ENCODE results near the gene ANKRD28.

ANKRD28 gene

DNA sequence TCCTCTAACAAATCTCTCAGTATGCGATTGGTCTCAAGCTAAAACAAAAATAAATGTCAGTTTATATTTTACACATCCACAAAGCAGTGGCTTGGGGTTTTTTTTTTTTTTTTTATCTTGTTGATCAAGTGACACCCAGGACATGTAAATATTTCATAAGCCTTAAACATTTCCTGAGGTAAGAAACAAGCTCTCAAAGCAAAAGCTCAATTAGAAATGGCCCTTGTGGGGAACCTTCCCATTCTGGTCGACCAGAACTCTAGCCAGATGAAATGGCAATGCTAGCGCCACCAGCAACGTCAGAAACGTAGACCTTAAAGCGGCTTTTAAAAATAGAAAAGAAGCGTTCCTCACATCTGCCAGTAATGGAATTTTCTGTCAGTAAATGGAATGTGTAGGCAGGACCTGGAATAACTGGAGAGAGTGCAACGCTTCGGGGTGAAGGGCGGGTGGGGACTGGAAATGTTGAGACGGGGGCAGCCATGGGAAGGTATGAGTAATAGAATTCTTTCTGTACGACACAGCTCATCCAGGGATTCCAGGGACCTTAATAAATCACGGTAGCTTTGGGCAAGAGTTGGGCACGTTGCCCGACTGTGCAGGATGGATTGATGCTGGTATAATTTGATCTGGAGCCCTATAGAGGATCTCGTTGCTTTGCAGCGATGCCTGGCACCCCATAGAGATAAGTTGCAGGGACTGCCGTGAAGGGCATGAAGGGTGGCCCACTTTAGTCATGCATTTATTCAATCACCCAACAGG is 151.9 kb downstream of the ANKRD28 start:
- Histone ChIP-seq H3K27me3 (ENCODE audit: low read depth, low read length) (no peaks in the 10 kb centered on the region), H3K9me3 (ENCODE audit: control insufficient read depth in 1 of 2, low read length in 2 of 2) (no peaks in the 10 kb centered on the region), H3K4me1 (ENCODE audit: control insufficient read depth in 1 of 2, insufficient read depth in 2 of 2, low read length in 2 of 2) (peaks cover 5 to 18% of the 10 kb centered on the region in 2 donors), H3K4me3 (ENCODE audit: low read depth in 1 of 2, low read length in 2 of 2) (peak overlapping the region in 1 of 2 donors; percentile 27), H3K27ac (ENCODE audit: low read length) (peak overlapping the region; percentile 84), H3K36me3 (ENCODE audit: control insufficient read depth in 1 of 2, insufficient read depth in 2 of 2, low read length in 2 of 2) (peaks cover 8 to 10% of the 10 kb centered on the region in 2 donors)

DNA sequence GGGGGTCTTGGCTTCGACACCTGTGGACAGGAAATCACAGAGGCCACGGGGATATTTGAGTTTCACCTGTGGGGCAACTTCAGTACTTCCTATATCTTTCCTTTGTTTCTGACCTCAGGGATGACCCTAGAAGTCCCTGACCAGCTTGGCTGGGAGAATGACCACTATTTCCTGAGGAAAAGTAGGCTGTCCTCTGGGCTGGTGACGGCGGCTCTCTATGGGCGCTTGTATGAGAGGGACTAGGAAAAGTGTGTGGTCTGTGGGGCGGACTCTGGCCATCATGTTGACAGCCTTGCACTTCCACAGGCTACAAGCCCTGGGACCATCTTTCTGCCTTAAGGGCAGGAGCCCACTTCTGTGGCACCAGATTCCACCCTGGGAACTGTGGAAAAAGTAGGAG is 152.5 kb downstream of the ANKRD28 start:
- H3K27me3 ChIP-seq (ENCODE audit: low read depth, low read length), result no peaks in the 10 kb centered on the region
- H3K4me3 ChIP-seq (ENCODE audit: low read depth in 1 of 2, low read length in 2 of 2), result no peak overlapping the region
- peaks cover 8 to 10% of the 10 kb centered on the region in 2 donors for H3K36me3 ChIP-seq (ENCODE audit: control insufficient read depth in 1 of 2, insufficient read depth in 2 of 2, low read length in 2 of 2)
- H3K27ac ChIP-seq (ENCODE audit: low read length), result peak overlapping the region; percentile 50
- peaks cover 5 to 18% of the 10 kb centered on the region in 2 donors for H3K4me1 ChIP-seq (ENCODE audit: control insufficient read depth in 1 of 2, insufficient read depth in 2 of 2, low read length in 2 of 2)
- no peaks in the 10 kb centered on the region for H3K9me3 ChIP-seq (ENCODE audit: control insufficient read depth in 1 of 2, low read length in 2 of 2)

DNA sequence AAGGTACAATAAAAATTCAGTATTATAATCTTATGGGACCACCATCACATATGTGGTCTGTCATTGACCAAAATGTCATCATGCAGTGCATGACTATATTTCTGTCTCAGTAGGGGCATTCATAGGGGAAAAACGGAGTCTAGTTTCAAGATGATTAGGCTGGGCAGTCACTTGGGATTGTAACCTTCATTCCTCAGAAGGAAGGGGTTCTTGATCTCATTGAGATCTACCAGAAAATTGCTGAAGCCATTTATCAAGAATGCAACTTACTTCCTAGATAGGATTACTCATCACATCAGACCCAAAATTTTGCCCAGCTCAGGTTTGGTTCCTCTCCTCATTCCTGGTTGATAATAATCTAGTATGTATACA is 158.9 kb downstream of the ANKRD28 start:
- H3K4me1 ChIP-seq (ENCODE audit: control insufficient read depth in 1 of 2, insufficient read depth in 2 of 2, low read length in 2 of 2), result peaks cover 8 to 13% of the 10 kb centered on the region in 2 donors
- H3K27ac ChIP-seq (ENCODE audit: low read length), result peak overlapping the region; percentile 73
- H3K36me3 ChIP-seq (ENCODE audit: control insufficient read depth in 1 of 2, insufficient read depth in 2 of 2, low read length in 2 of 2), result no peaks in the 10 kb centered on the region
- H3K9me3 ChIP-seq (ENCODE audit: control insufficient read depth in 1 of 2, low read length in 2 of 2), result no peaks in the 10 kb centered on the region
- H3K4me3 ChIP-seq (ENCODE audit: low read depth in 1 of 2, low read length in 2 of 2), result no peak overlapping the region
- H3K27me3 ChIP-seq (ENCODE audit: low read depth, low read length), result no peaks in the 10 kb centered on the region

- no peaks in the 10 kb centered on the region for H3K9me3 ChIP-seq (ENCODE audit: control insufficient read depth in 1 of 2, low read length in 2 of 2)
- H3K4me1 ChIP-seq (ENCODE audit: control insufficient read depth in 1 of 2, insufficient read depth in 2 of 2, low read length in 2 of 2), result peaks cover 8 to 15% of the 10 kb centered on the region in 2 donors
- H3K27me3 ChIP-seq (ENCODE audit: low read depth, low read length), result no peaks in the 10 kb centered on the region
- peak overlapping the region; percentile 78 for H3K27ac ChIP-seq (ENCODE audit: low read length)
- H3K4me3 ChIP-seq (ENCODE audit: low read depth in 1 of 2, low read length in 2 of 2), result no peak overlapping the region
- no peaks in the 10 kb centered on the region for H3K36me3 ChIP-seq (ENCODE audit: control insufficient read depth in 1 of 2, insufficient read depth in 2 of 2, low read length in 2 of 2)
These were observed 159.4 kb downstream of the ANKRD28 start for GRCh38 chr3:15638193-15638890.

GRCh38 chr3:15637131-15637951 is 160.4 kb downstream of the ANKRD28 start:
- peaks cover 8 to 15% of the 10 kb centered on the region in 2 donors for H3K4me1 ChIP-seq (ENCODE audit: control insufficient read depth in 1 of 2, insufficient read depth in 2 of 2, low read length in 2 of 2)
- H3K36me3 ChIP-seq (ENCODE audit: control insufficient read depth in 1 of 2, insufficient read depth in 2 of 2, low read length in 2 of 2), result no peaks in the 10 kb centered on the region
- peak overlapping the region; percentile 78 for H3K27ac ChIP-seq (ENCODE audit: low read length)
- H3K9me3 ChIP-seq (ENCODE audit: control insufficient read depth in 1 of 2, low read length in 2 of 2), result no peaks in the 10 kb centered on the region
- peak overlapping the region in 1 of 2 donors; percentile 15 for H3K4me3 ChIP-seq (ENCODE audit: low read depth in 1 of 2, low read length in 2 of 2)
- no peaks in the 10 kb centered on the region for H3K27me3 ChIP-seq (ENCODE audit: low read depth, low read length)

- Histone ChIP-seq H3K4me3 (ENCODE audit: low read depth in 1 of 2, low read length in 2 of 2) (peak overlapping the region in 1 of 2 donors; percentile 32), H3K4me1 (ENCODE audit: control insufficient read depth in 1 of 2, insufficient read depth in 2 of 2, low read length in 2 of 2) (peaks cover 8 to 15% of the 10 kb centered on the region in 2 donors), H3K9me3 (ENCODE audit: control insufficient read depth in 1 of 2, low read length in 2 of 2) (no peaks in the 10 kb centered on the region), H3K27me3 (ENCODE audit: low read depth, low read length) (no peaks in the 10 kb centered on the region), H3K36me3 (ENCODE audit: control insufficient read depth in 1 of 2, insufficient read depth in 2 of 2, low read length in 2 of 2) (no peaks in the 10 kb centered on the region), H3K27ac (ENCODE audit: low read length) (peak overlapping the region; percentile 86)
These were observed 161.6 kb downstream of the ANKRD28 start for GRCh38 chr3:15636028-15636709.

DNA sequence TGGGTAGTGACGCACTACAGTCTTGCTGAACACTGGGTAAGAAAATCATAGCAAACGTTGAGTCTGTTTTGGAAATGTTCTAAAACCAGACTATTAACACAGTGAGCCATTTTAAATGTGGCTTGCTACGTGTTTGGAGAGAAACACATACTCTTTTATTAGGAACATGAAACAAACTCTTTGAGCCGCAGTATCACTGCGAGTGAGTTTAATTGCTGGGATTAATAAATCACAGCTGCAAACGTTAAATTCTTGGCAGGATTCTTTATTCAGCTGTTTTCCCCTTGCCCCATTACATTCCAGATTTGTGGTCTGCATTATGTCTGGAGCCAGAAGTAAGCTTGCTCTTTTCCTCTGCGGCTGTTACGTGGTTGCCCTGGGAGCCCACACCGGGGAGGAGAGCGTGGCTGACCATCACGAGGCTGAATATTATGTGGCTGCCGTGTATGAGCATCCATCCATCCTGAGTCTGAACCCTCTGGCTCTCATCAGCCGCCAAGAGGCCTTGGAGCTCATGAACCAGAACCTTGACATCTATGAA is 162.6 kb downstream of the ANKRD28 start:
- Histone ChIP-seq H3K4me1 (ENCODE audit: control insufficient read depth in 1 of 2, insufficient read depth in 2 of 2, low read length in 2 of 2) (peaks cover 15 to 16% of the 10 kb centered on the region in 2 donors), H3K4me3 (ENCODE audit: low read depth in 1 of 2, low read length in 2 of 2) (peak overlapping the region in 1 of 2 donors; percentile 0), H3K27ac (ENCODE audit: low read length) (peak overlapping the region; percentile 86), H3K9me3 (ENCODE audit: control insufficient read depth in 1 of 2, low read length in 2 of 2) (no peaks in the 10 kb centered on the region), H3K27me3 (ENCODE audit: low read depth, low read length) (no peaks in the 10 kb centered on the region), H3K36me3 (ENCODE audit: control insufficient read depth in 1 of 2, insufficient read depth in 2 of 2, low read length in 2 of 2) (no peaks in the 10 kb centered on the region)

GRCh38 chr3:15634671-15635070 is 163.1 kb downstream of the ANKRD28 start:
- Histone ChIP-seq H3K9me3 (ENCODE audit: control insufficient read depth in 1 of 2, low read length in 2 of 2) (no peaks in the 10 kb centered on the region), H3K27me3 (ENCODE audit: low read depth, low read length) (no peaks in the 10 kb centered on the region), H3K4me3 (ENCODE audit: low read depth in 1 of 2, low read length in 2 of 2) (no peak overlapping the region), H3K4me1 (ENCODE audit: control insufficient read depth in 1 of 2, insufficient read depth in 2 of 2, low read length in 2 of 2) (peaks cover 15 to 17% of the 10 kb centered on the region in 2 donors), H3K27ac (ENCODE audit: low read length) (peak overlapping the region; percentile 86), H3K36me3 (ENCODE audit: control insufficient read depth in 1 of 2, insufficient read depth in 2 of 2, low read length in 2 of 2) (no peaks in the 10 kb centered on the region)

DNA sequence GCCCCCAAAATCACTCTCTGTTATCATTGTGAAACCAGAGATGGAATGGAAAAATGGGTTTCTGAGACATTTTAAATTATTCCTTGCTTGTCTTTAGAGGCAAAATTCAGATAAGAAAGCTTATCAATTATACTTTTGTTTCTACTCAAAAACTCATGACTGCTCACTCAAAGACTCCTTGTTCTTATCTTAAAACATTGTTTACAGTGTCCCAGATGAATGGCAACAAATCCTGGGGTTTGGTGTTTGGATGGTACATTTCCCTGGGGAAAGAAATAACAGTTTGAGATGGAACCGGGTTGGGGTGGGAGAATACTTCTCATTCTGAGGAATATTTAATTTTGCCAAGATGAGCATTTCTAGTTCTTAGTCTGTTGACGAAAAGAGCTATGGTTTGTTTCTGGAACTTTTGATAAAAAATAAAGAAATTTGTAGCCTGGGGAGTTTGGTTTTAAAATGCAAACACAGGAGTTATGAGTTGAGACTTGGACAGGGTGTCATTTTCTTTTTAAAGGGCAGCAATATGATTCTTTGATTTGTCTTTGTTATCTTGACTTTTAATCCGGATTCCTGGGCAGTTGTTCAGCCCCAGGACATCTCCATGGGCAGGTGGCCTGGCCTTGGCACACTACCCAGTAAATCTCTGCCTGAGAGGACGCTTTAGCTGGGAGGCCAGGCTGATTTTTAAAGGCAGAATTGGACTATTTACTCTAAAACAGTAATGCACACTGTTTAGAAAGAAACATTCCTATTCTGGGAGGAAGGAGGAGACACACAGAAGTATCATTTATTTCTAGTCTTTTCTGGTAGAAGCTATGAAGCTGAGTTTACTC is 163.8 kb downstream of the ANKRD28 start:
- Histone ChIP-seq H3K4me1 (ENCODE audit: control insufficient read depth in 1 of 2, insufficient read depth in 2 of 2, low read length in 2 of 2) (peaks cover 15 to 17% of the 10 kb centered on the region in 2 donors), H3K27me3 (ENCODE audit: low read depth, low read length) (no peaks in the 10 kb centered on the region)

DNA sequence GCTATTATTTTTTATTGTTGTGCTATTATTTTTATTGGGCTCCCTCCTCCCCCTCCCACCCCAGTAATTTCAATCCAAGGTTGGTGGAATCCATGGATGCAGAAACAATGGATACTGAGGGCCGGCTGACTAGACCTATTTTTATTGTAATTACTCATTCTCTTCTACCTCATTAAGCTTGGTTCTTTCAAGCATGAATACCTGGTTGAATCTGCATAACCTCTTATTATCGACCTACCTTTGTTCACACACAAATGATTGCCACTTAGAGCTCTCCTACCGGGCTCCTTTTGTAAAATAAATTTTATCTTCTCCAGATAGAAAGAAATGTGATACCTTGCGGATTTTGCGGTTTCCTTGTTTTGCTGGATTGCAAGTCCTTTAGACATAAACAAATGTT is 164.6 kb downstream of the ANKRD28 start:
- Histone ChIP-seq H3K4me3 (ENCODE audit: low read depth in 1 of 2, low read length in 2 of 2) (no peak overlapping the region), H3K27me3 (ENCODE audit: low read depth, low read length) (no peaks in the 10 kb centered on the region), H3K36me3 (ENCODE audit: control insufficient read depth in 1 of 2, insufficient read depth in 2 of 2, low read length in 2 of 2) (no peaks in the 10 kb centered on the region), H3K27ac (ENCODE audit: low read length) (no peak overlapping the region), H3K4me1 (ENCODE audit: control insufficient read depth in 1 of 2, insufficient read depth in 2 of 2, low read length in 2 of 2) (peaks cover 15 to 17% of the 10 kb centered on the region in 2 donors), H3K9me3 (ENCODE audit: control insufficient read depth in 1 of 2, low read length in 2 of 2) (no peaks in the 10 kb centered on the region)

More for the DNA sequence above, 163.8 kb downstream of the ANKRD28 start:
- Histone ChIP-seq H3K27ac (ENCODE audit: low read length) (peak overlapping the region; percentile 86), H3K9me3 (ENCODE audit: control insufficient read depth in 1 of 2, low read length in 2 of 2) (no peaks in the 10 kb centered on the region), H3K36me3 (ENCODE audit: control insufficient read depth in 1 of 2, insufficient read depth in 2 of 2, low read length in 2 of 2) (no peaks in the 10 kb centered on the region), H3K4me3 (ENCODE audit: low read depth in 1 of 2, low read length in 2 of 2) (no peak overlapping the region)

Measured in muscle layer of duodenum (tissue), 2 donors.